K562 (cell line): ENCODE data around the gene ACER3. TPM values are rescaled to one million over a fixed set of nuclear protein-coding genes. Genes with fewer than 3 reads are reported as not detected.

Experiments used
- ATAC-seq: fragments of 200-7000 bp; cut with Tn5 transposase; 3 replicates; pipeline ENCODE4 v1.9.1; 2020; ENCODE audit warnings: moderate library complexity
- BruUV-seq: library from RNA; stranded (reverse); fragments of 400-500 nt; replicated peaks from 2 replicates; lab custom pipeline; 2021; lab: Mats Ljungman, UMichigan
- CTCF ChIA-PET: fragments of 300-600 bp; formaldehyde crosslinking; extraction: SDS; loops from one replicate; lab custom pipeline; 2021; ENCODE audit warnings: low intra/inter-chr PET ratio; lab: Yijun Ruan, JAX
- POLR2A ChIA-PET: fragments of 300-600, 350-650 bp; sonication (Branson Sonifier 250); formaldehyde crosslinking; extraction: SDS; loops from one replicate; lab custom pipeline; 2021; ENCODE audit warnings: antibody characterized with exemption, inconsistent platforms; lab: Yijun Ruan, JAX
- DNase-seq, 4 experiments: peaks; one replicate each; pipeline versions ENCODE4 v3.0.0 to v3.0.0-alpha.2; 2011 to 2018; ENCODE audit warnings: low spot score in 3 of 4, mixed read lengths in 3 of 4; ENCODE audit errors: extremely low read depth in 1 of 4
- FAIRE-seq: peaks from 2 replicates; lab custom pipeline; 2011; peaks lifted over from hg19 to GRCh38; lab: Jason Lieb, UNC
- H2AFZ ChIP-seq: 2 replicates; pipeline ENCODE4 v1.6.0; 2011; ENCODE audit warnings: low read depth, low read length, control low read depth, inconsistent platforms
- H3K27ac ChIP-seq: fragments of 200-600 bp; 3 replicates; pipeline ENCODE4 v1.8.0; 2011; ENCODE audit warnings: low read depth, mild to moderate bottlenecking, control low read depth, inconsistent platforms, low read length, moderate library complexity, mixed read lengths; ENCODE audit errors: extremely low read depth
- H3K27me3 ChIP-seq, 2 experiments: fragments of 300-600 bp in 1 of 2; 2 replicates in 1 of 2; 3 replicates in 1 of 2; pipeline versions ENCODE4 v1.6.0 to v1.8.0; 2011; ENCODE audit warnings: inconsistent platforms in 2 of 2, low read length in 2 of 2, mild to moderate bottlenecking in 1 of 2, mixed read lengths in 1 of 2, moderate library complexity in 1 of 2; ENCODE audit not compliant: control insufficient read depth in 2 of 2, insufficient read depth in 2 of 2
- H3K36me3 ChIP-seq: fragments of 300-600 bp; 3 replicates; pipeline ENCODE4 v1.8.0; 2011; ENCODE audit warnings: mild to moderate bottlenecking, low read length, inconsistent platforms; ENCODE audit not compliant: control insufficient read depth, insufficient read depth
- H3K4me1 ChIP-seq, 2 experiments: fragments of 200-600 bp in 1 of 2; replicated peaks in 1 of 2; 2 replicates in 1 of 2; 3 replicates in 1 of 2; pipeline versions ENCODE4 v1.5.1 to v1.8.0; 2011; ENCODE audit warnings: inconsistent platforms in 2 of 2, low read length in 2 of 2, mild to moderate bottlenecking in 1 of 2, mixed read lengths in 1 of 2, moderate library complexity in 1 of 2; ENCODE audit not compliant: control insufficient read depth in 2 of 2, insufficient read depth in 2 of 2
- H3K4me2 ChIP-seq: 2 replicates; pipeline ENCODE4 v1.6.1; 2011; ENCODE audit warnings: low read length, control low read depth, inconsistent platforms, mixed read lengths; ENCODE audit not compliant: insufficient read depth
- H3K4me3 ChIP-seq: fragments of 200-600 bp; sonication (generic), shearing (Covaris generic); 2 replicates; pipeline ENCODE4 v1.5.1; 2016; ENCODE audit warnings: control low read depth, inconsistent platforms
- H3K79me2 ChIP-seq: fragments of 200-600 bp; 3 replicates; pipeline ENCODE4 v1.8.0; 2011; ENCODE audit warnings: low read length, inconsistent platforms; ENCODE audit not compliant: control insufficient read depth, insufficient read depth
- H3K9ac ChIP-seq, 2 experiments: 2 replicates each; pipeline versions ENCODE4 v1.6.0 to v1.6.1; 2011; ENCODE audit warnings: low read depth in 2 of 2, low read length in 2 of 2, control low read depth in 1 of 2, inconsistent platforms in 1 of 2, mild to moderate bottlenecking in 1 of 2, mixed read lengths in 1 of 2; ENCODE audit not compliant: insufficient read depth in 1 of 2
- H3K9me1 ChIP-seq: one replicate; pipeline ENCODE4 v1.6.0; 2011; ENCODE audit warnings: inconsistent platforms, mild to moderate bottlenecking, low read length, moderate library complexity; ENCODE audit not compliant: control insufficient read depth, insufficient read depth
- H3K9me3 ChIP-seq: replicated peaks from 2 replicates; pipeline ENCODE4 v1.5.1; 2011; ENCODE audit warnings: low read depth, low read length, inconsistent platforms; ENCODE audit not compliant: control insufficient read depth, insufficient read depth
- H4K20me1 ChIP-seq: replicated peaks from 2 replicates; pipeline ENCODE4 v1.6.1; 2011; ENCODE audit warnings: low read length, inconsistent platforms, mixed read lengths; ENCODE audit not compliant: control insufficient read depth, insufficient read depth
- SIX5 ChIP-seq, 2 experiments: IDR thresholded peaks; 2 replicates each; pipeline ENCODE4 v1.6.1; 2011; ENCODE audit warnings: low read length in 2 of 2, borderline replicate concordance in 1 of 2, low read depth in 1 of 2, mild to moderate bottlenecking in 1 of 2, moderate library complexity in 1 of 2; ENCODE audit not compliant: insufficient read depth in 1 of 2
- SRSF7 ChIP-seq: fragments of 200-400 bp; formaldehyde crosslinking; optimal IDR thresholded peaks from 2 replicates; pipeline ENCODE3; 2017; ENCODE audit warnings: mild to moderate bottlenecking, low read depth, low read length
- XRCC3 ChIP-seq: fragments of 450-650 bp; IDR thresholded peaks from 2 replicates; pipeline ENCODE4 v1.6.1; 2017; ENCODE audit warnings: mild to moderate bottlenecking, moderate library complexity
- WGBS: fragments of 100-300 bp; shearing (Covaris generic); methylation state at CpG from one replicate; pipeline ENCODE4 v1.1.6; 2016; ENCODE audit warnings: low coverage, mixed read lengths; ENCODE audit not compliant: insufficient coverage; ENCODE audit errors: missing lambda C conversion rate; 5-methylcytosine and 5-hydroxymethylcytosine counted together
- in situ Hi-C: fragments of 300-500 bp; cut with MboI; formaldehyde crosslinking; loops from 4 replicates; pipeline ENCODE4 v1.15.0; 2018; ENCODE audit warnings: inconsistent platforms, mixed read lengths
- intact Hi-C: fragments of 100-400 bp; cut with micrococcal nuclease; formaldehyde crosslinking; loops from 2 replicates; pipeline ENCODE4 v1.14.2; 2022
- polyA plus RNA-seq, 8 experiments: library from polyadenylated mRNA; depleted of rRNA in 4 of 8; stranded (reverse) in 5 of 8; unstranded in 3 of 8; fragments of >200 nt; fragmentation: Nextera tagmentation in 2 of 8; fragmentation: Illumina TruSeq in 1 of 8; extraction: Ambion mirVana in 2 of 8; extraction: Trizol in 1 of 8; gene quantifications; 2 replicates each; pipeline versions ENCODE4 v1.2.1 to v1.2.3, GENCODE V29; 2011 to 2014; ENCODE audit warnings: inconsistent platforms in 1 of 8, missing spikeins in 1 of 8
- total RNA-seq, 7 experiments: library from RNA; depleted of rRNA in 6 of 7; stranded (reverse); fragments of >200 nt in 6 of 7; fragmentation: Illumina TruSeq in 2 of 7; extraction: Trizol in 2 of 7; gene quantifications; 2 replicates each; pipeline versions ENCODE4 v1.2.1 to v1.2.3, GENCODE V29; 2011 to 2021; ENCODE audit warnings: low replicate concordance in 1 of 7
- TF ChIP-seq, protein P1 (sequence below): fragments of 450-650 bp; IDR thresholded peaks from one replicate; pipeline ENCODE4 v1.6.1; 2018; ENCODE audit warnings: mild to moderate bottlenecking, moderate library complexity; ENCODE audit not compliant: partially characterized antibody
- TF ChIP-seq, protein P2 (sequence below): sonication (generic); formaldehyde crosslinking; IDR thresholded peaks from 2 replicates; pipeline ENCODE4 v1.8.0; 2022; ENCODE audit warnings: missing genetic modification reagents, mild to moderate bottlenecking, borderline replicate concordance

The ACER3 gene
- total and polyA plus RNA-seq, 9 of the 15 experiments (the other 6 are each of a cell fraction or from before 2014, with no cell fraction given), result 2.0 to 23.8 (median 9.5) TPM

DNA sequence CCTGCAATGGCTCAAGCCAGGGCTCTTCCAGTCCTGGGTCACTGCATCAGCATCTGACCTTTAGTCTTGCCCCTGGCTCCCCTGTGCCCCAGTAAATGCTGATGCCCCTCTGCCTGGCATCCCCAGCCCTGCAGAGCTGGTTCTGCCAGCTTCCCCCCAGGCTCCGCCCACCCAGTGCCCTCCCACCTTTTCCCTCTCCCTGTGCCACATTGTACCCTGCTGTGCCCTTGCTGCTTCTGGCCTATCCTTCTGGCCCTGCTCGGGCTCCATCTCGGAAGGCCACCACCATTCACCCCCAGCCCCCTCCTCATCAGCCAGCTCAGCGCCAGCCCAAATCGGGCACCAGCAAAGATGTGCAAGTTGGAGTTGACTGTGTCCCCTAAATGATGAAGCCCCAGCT, 213.5 kb downstream of the ACER3 start (continued):
- no peak for TF ChIP-seq XRCC3
- TF ChIP-seq SRSF7, result no peak
- TF ChIP-seq, protein P1, sequence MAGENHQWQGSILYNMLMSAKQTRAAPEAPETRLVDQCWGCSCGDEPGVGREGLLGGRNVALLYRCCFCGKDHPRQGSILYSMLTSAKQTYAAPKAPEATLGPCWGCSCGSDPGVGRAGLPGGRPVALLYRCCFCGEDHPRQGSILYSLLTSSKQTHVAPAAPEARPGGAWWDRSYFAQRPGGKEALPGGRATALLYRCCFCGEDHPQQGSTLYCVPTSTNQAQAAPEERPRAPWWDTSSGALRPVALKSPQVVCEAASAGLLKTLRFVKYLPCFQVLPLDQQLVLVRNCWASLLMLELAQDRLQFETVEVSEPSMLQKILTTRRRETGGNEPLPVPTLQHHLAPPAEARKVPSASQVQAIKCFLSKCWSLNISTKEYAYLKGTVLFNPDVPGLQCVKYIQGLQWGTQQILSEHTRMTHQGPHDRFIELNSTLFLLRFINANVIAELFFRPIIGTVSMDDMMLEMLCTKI, result no peak

DNA sequence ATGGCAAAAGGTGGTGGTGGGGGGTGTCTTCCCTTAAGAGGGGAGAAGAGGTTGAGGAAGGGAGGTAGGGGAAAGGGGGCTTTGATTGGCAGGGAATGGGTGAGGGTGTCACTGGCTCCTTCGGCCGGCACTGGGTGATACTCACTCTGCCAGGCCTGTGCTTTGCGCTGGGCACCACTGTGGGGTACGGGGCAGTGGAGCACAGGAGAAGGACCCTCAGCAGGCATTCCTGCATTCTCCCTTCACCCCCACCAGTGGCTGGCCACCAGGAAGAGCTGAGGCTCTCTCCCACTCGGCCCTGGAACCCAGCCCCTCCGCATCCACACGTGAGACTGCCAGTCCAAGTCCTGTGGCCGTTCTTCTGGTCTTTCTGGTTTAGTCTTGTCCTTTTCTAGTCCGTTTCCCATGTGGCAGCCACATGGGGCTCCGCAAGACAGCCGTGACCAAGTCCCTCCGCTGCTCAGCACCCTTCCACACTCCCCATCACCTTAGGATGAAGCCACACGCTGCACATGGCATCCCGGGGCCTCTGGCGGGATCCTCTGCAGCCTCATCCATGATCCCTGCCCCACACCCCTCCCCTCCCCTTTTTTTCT, 214.0 kb downstream of the ACER3 start:
- H3K36me3 ChIP-seq, result no peaks in the 10 kb centered on the region; the same call in 2 of the 3 replicates
- ChIA-PET CTCF (no interaction called here), POLR2A (interaction anchor here (0.9 kb wide), 1 partner anchor 10 kb away, joined by 3 read pairs; no protein-coding TSS in a partner anchor)
- no peak overlapping the region; a peak in 1 of 4 replicates for H3K9ac ChIP-seq
- no peak overlapping the region for H3K4me3 ChIP-seq
- no peaks in the 10 kb centered on the region for H3K9me3 ChIP-seq
- H3K9me1 ChIP-seq, result no peaks in the 10 kb centered on the region
- H3K4me2 ChIP-seq, result no peak overlapping the region
- H2AFZ ChIP-seq, result no peak overlapping the region
- BruUV-seq, result no TSS peak
- DNase-seq, result no peak
- H3K79me2 ChIP-seq, result no peaks in the 10 kb centered on the region
- intact Hi-C loops (no loop called here), in situ Hi-C loops (no loop called here)
- no peak for FAIRE-seq
- peaks cover 5 to 56% of the 10 kb centered on the region in 2 experiments; a peak in 3 of 5 replicates for H3K27me3 ChIP-seq
- peaks cover 19% of the 10 kb centered on the region for H4K20me1 ChIP-seq
- no peak overlapping the region for H3K27ac ChIP-seq
- peaks cover 0 to 17% of the 10 kb centered on the region in 2 experiments; a peak in 3 of 5 replicates for H3K4me1 ChIP-seq
- ATAC-seq, result no peak
- WGBS, result 6% methylated on average over 15 of the region's 15 CpGs
- TF ChIP-seq, protein P2, sequence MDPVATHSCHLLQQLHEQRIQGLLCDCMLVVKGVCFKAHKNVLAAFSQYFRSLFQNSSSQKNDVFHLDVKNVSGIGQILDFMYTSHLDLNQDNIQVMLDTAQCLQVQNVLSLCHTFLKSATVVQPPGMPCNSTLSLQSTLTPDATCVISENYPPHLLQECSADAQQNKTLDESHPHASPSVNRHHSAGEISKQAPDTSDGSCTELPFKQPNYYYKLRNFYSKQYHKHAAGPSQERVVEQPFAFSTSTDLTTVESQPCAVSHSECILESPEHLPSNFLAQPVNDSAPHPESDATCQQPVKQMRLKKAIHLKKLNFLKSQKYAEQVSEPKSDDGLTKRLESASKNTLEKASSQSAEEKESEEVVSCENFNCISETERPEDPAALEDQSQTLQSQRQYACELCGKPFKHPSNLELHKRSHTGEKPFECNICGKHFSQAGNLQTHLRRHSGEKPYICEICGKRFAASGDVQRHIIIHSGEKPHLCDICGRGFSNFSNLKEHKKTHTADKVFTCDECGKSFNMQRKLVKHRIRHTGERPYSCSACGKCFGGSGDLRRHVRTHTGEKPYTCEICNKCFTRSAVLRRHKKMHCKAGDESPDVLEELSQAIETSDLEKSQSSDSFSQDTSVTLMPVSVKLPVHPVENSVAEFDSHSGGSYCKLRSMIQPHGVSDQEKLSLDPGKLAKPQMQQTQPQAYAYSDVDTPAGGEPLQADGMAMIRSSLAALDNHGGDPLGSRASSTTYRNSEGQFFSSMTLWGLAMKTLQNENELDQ (CRISPR knock-in tag), result no peak
- no peak for TF ChIP-seq SIX5 (IDR thresholded peaks at IDR 0.05; ENCODE audit: borderline replicate concordance in 1 of 2, insufficient read depth in 1 of 2, low read depth in 1 of 2, low read length in 2 of 2)
